Measurements from ENCODE around the gene SLC35B3.

The SLC35B3 gene

DNA sequence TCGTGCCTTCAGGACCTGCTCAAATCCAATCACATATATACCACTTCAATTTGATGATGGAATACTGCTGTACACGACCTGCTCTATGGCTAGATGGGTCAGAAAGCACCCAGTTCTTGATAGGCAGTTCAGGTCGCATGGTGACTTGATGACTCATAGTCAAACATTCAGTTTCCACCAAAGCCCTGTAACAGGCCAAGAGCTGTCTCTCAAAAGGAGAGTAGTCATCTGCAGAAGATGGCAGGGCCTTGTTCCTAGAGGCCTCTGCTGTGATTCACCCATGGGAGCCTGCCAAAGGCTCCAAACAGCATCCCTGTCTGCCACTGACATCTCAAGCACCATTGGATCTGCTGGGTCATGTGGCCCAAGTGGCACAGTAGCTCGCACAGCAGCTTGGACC, 29.4 kb downstream of the SLC35B3 start:
- DNase-seq, result peak; percentile 61

DNA sequence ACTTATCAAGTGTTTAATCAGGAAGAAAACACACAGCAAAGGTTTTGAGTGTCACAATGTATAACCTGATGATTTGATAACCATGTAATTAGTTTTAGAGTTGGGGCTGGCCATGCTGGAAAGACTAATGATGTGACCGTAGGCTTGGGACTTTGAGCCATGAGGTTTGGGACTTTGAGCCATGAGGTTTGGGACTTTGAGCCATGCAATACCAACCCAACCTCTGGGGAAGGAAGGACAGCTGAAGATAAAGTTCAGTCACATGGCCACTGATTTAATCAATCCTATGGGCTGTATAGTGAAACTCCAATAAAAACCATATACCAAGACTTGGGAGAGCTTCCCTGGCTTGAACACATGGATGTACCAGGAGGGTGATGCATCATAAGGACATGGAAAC, 32.8 kb downstream of the SLC35B3 start:
- no peak for DNase-seq

DNA sequence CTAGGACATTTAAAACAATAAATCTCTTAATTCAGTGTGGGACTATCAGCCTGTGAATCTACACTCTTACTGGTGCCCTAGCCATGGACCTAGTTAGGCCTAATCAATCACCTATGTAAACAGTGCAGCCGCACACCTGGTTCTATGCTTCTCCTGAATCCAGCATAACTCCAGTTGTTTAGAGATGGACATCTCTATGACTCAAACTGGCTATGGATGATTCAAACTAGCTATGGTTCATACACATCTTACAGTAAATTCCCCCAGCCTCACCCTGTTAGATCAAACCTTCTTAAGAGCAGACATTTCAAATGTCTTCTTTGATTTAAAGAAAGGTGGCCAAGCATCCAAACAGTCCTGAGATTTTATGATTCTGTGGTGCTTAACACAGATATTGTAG, 34.7 kb downstream of the SLC35B3 start:
- no peak for DNase-seq

DNA sequence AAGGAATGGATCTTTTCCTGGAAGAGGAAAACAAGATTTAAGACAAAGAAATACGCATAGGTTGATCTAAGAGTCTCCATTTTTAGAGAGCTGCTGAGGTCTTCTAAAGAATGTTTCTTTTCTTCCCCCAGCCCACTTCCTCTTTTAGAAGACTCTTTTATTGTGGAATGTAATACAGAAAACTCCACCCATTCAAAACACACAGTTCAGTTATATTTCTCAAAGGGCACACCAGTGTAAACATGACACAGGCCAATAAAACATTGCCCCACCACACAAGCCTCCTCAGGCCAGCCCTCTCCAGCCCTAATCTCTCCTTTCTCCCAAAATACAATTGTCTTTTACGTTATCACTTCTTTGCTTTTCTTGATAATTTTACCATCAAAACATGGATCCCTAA, 42.8 kb downstream of the SLC35B3 start:
- DNase-seq, result no peak

DNA sequence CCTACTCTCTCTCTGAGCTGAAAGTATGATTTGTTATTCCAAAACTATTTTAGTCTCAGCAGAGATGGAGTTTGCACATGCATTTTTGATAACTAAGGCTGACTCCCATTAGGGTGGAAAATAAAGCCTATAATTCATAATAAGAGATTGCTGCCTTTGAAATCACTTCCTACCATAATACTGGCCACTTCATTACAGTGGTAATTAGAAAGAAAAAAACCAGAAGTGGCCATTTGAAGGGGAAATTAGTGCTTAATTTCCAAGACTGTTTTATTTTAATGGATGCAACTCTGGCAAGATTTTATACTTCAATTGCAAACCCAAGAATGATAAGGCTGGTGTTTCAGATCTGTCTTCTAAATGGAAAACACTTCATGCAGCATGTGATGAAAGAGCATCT, 43.4 kb downstream of the SLC35B3 start:
- no peak for DNase-seq

DNA sequence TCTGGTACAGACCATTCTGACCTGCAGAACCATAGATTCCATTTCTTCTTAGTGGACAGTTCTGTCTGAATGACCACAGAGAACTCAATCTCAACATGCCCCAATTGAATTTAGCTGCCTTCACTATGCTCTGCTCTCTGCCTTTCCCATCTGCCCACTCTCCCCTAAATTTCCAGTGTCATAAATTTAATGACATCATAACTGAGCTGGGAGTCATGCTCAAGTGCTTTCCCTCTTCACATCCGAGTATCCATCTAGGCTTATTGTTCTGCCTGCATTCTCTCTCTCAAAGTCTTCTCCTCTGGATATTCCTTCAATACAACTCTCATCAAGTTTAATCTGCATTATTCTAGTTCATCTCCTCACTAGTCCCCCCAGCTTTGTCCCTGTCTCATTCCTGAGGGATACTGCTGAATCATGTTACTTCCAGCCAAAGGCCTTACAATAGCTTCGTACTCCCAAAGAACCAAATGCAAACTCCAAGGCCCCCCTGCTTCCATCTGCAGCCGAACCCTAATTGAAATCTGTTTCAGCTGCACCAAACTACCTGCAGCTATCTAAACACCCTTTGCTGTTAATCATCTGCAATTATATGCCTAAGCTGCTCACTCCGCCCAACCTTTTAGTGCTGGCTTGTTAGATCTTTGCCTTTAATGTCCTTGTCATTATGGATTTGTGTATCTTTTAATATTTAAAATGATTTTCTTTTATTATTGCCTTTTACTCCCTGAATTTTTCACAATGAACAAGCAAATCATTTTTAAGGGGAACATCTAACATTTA, 46.1 kb downstream of the SLC35B3 start:
- DNase-seq, result no peak

DNA sequence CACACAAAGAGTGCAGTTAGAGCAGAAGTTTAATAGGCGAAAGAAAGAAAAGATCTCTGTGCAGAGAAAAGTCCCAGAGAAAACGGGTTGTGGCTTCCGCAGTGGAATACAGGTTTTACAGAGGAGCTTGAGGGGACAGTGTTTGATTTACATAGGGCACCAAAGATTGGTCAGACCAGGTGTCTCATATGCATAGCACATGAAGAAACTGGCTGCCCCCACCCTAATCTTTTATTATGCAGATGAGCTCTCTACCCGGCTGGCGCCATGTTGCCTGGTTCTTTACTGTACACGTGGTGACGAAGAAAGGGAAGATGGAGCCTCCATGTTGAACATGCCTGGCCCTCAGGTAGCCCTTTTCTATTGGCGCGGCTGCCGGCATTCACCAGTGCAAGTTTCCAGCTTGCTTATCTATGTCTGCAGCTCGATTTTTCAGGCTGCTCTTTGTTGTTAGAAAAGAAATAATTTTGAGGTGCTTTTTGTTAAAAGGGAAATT, 47.4 kb downstream of the SLC35B3 start:
- DNase-seq, result no peak

DNA sequence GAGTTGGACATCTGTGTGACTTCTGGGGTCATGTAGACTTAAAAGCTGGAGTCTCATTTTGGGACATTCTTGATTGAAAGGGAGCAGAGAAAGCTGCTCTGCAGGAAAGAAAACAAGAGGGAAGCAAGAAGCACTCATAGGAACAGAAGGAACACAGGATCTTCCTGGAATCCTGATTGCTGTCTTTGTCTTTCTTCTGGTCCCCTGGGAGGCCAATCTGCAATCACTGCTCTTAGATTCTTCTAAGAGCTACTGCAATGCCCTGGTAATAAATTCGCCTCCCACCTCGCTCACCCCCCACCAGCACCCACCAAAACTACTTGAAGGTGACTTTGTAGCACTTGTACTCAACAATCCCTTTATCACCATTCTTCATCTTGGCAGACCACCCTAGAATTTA, 51.8 kb downstream of the SLC35B3 start:
- no peak for DNase-seq

DNA sequence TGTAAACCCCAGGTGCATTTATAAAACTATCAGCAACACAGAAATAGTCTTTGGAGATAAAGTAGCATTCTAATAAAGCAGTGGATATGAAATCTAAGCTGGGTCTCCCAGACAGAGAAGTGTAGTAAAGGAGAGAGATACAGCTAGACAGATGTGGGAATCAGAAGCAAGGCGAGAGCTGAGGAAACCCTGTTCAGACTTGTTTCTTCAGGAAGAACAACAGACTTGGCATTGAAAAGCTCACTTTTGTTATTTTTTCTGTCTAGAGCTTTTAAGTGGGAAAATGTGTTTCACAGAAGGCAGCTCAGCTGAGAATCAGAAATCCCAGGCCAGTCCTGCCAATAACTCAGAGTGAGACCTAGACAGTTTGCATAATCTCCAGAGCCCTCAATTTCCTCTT, 52.9 kb downstream of the SLC35B3 start:
- DNase-seq, result no peak

DNA sequence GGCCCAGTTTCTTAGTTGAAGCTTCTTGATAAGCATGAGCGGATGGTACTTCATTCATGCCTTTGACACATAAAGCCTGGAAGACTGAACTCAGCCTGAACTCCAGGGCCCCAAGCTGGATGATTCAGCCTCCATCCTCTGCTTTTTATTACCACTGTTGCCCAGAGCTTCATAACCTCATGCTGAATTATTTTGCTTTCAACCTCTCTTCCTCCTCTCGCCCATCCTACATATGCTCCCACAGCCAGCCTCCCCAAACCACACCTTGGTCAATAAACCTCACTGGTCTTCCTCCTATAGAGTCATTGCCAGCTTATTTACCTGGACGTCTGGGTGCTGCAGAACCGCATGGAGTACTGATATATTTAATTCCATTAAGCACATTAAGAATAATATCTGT, 59.4 kb downstream of the SLC35B3 start:
- no peak for DNase-seq

All from EL (cell line).